ENCODE measurements around the gene PLEKHG3.

The PLEKHG3 gene

GRCh38 chr14:64748995-64749714 is 44.9 kb downstream of the PLEKHG3 start:
- no peak for DNase-seq

GRCh38 chr14:64752909-64753308 is 48.7 kb downstream of the PLEKHG3 start:
- no peak for DNase-seq

GRCh38 chr14:64753374-64753773 is 49.1 kb downstream of the PLEKHG3 start:
- no peak for DNase-seq

GRCh38 chr14:64753999-64754398 is 49.8 kb downstream of the PLEKHG3 start:
- no peak for DNase-seq

GRCh38 chr14:64754685-64755084 is 50.5 kb downstream of the PLEKHG3 start:
- no peak for DNase-seq

GRCh38 chr14:64755781-64756221 is 51.6 kb downstream of the PLEKHG3 start:
- peak; percentile 72 to 73 for DNase-seq

- DNase-seq, result no peak
Observed at GRCh38 chr14:64756712-64757111, 52.5 kb downstream of the PLEKHG3 start.

- DNase-seq, result no peak
Observed at GRCh38 chr14:64757601-64758000, 53.4 kb downstream of the PLEKHG3 start.

- DNase-seq, result no peak
Observed at GRCh38 chr14:64758025-64758521, 53.8 kb downstream of the PLEKHG3 start.

GRCh38 chr14:64758691-64759554 is 54.7 kb downstream of the PLEKHG3 start:
- DNase-seq, result no peak

- DNase-seq, result no peak
Observed at GRCh38 chr14:64759555-64759938, 55.3 kb downstream of the PLEKHG3 start.

GRCh38 chr14:64760146-64760755 is 56.0 kb downstream of the PLEKHG3 start:
- DNase-seq, result peak; percentile 46 to 61

- DNase-seq, result no peak
Observed at GRCh38 chr14:64760916-64761315, 56.7 kb downstream of the PLEKHG3 start.

GRCh38 chr14:64761441-64762043 is 57.3 kb downstream of the PLEKHG3 start:
- DNase-seq, result no peak

GRCh38 chr14:64762044-64763034 is 58.1 kb downstream of the PLEKHG3 start:
- peak; percentile 47 to 53 for DNase-seq

- DNase-seq, result no peak
Observed at GRCh38 chr14:64763085-64763782, 59.0 kb downstream of the PLEKHG3 start.

- DNase-seq, result no peak
Observed at GRCh38 chr14:64763801-64764621, 59.8 kb downstream of the PLEKHG3 start.

GRCh38 chr14:64764641-64765520 is 60.7 kb downstream of the PLEKHG3 start:
- peak; percentile 48 to 63 for DNase-seq

- no peak for DNase-seq
Observed at GRCh38 chr14:64765740-64766302, 61.6 kb downstream of the PLEKHG3 start.

All from activated CD4-positive, alpha-beta T cell treated with anti-CD3 and anti-CD28 coated beads for 4 hours (primary cell).